ENCODE data around the gene MRPL20.
A peak's percentile ranks its signal among the peaks of the same experiment; 100 is the strongest.
"Not testable (repeated sequence)": the region's sequence is repeated elsewhere in the genome, so short reads cannot be mapped to it uniquely, and the experiment has no call there.

MRPL20 gene

GRCh38 chr1:1406821-1407635 is at the start of gene MRPL20:
Gene MRPL20 (minus strand): TSS chr1:1407293. CDS start chr1:1407217, 76 bp downstream.
- Histone ChIP-seq H3K36me3 (ENCODE audit: insufficient read depth, insufficient read length, low read length) (peaks cover 49% of the 10 kb centered on the region), H3K9me3 (ENCODE audit: insufficient read depth, low read length) (peaks cover 8% of the 10 kb centered on the region; the same call in 1 of the 2 replicates), H3K4me3 (ENCODE audit: insufficient read length, low read depth) (peak within 1 kb of the TSS; percentile 90), H3K27me3 (ENCODE audit: insufficient read depth, insufficient read length) (no peaks in the 10 kb centered on the region), H3K9ac (ENCODE audit: insufficient read length, low read depth) (peak within 1 kb of the TSS; percentile 97), H3K4me1 (ENCODE audit: insufficient read depth, insufficient read length) (peaks cover 5% of the 10 kb centered on the region)
- peak; percentile 63 for DNase-seq (ENCODE audit: low read depth, low spot score)
- TF ChIP-seq SUZ12 (IDR thresholded peaks at IDR 0.05; ENCODE audit: extremely low read depth, insufficient read depth, insufficient read length) (no peak), YY1 (IDR thresholded peaks at IDR 0.05; ENCODE audit: insufficient read depth, insufficient read length) (peak; percentile 88)

DNA sequence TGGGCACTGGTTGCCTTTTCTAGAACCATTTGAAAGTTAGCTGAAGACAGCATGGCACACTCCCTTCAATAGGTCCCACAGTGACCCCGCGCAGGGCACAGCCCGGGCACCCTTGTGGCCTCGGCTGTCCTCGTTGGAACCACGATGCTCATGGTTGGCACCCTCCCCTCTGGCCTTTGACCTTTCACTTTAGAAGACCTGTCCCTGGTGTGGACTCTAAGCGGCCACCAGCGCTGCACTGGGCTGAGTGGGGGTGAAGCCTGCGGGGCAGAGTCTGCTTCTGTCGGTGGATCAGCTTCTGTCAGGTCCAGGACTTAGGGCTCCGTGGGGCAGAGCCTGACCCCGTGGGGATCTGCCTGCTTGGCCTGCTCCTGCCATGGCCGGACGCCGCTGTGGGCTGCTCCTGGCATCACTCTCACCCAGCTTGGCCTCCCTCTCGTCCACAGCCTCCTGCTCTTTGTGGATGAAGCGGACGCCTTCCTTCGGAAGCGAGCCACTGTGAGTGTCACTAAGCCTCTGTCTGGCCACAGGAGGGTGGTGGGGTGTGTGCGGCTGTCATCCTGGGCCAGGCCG is 49.7 kb upstream of the MRPL20 start:
- not testable (repeated sequence) for H3K36me3 ChIP-seq (ENCODE audit: insufficient read depth, insufficient read length, low read length); H3K4me3 ChIP-seq (ENCODE audit: insufficient read length, low read depth); H3K9me3 ChIP-seq (ENCODE audit: insufficient read depth, low read length); H3K9ac ChIP-seq (ENCODE audit: insufficient read length, low read depth); H3K4me1 ChIP-seq (ENCODE audit: insufficient read depth, insufficient read length); H3K27me3 ChIP-seq (ENCODE audit: insufficient read depth, insufficient read length); DNase-seq (ENCODE audit: low read depth, low spot score)

- H3K4me1 ChIP-seq (ENCODE audit: insufficient read depth, insufficient read length); H3K27me3 ChIP-seq (ENCODE audit: insufficient read depth, insufficient read length); H3K9ac ChIP-seq (ENCODE audit: insufficient read length, low read depth); DNase-seq (ENCODE audit: low read depth, low spot score); H3K9me3 ChIP-seq (ENCODE audit: insufficient read depth, low read length); H3K4me3 ChIP-seq (ENCODE audit: insufficient read length, low read depth); H3K36me3 ChIP-seq (ENCODE audit: insufficient read depth, insufficient read length, low read length): not testable (repeated sequence)
These were observed 48.8 kb upstream of the MRPL20 start for GRCh38 chr1:1455934-1456333.

GRCh38 chr1:1455366-1455884 is 48.3 kb upstream of the MRPL20 start:
- Histone ChIP-seq H3K9ac (ENCODE audit: insufficient read length, low read depth) (no peak overlapping the region), H3K4me3 (ENCODE audit: insufficient read length, low read depth) (no peak overlapping the region), H3K27me3 (ENCODE audit: insufficient read depth, insufficient read length) (no peaks in the 10 kb centered on the region), H3K9me3 (ENCODE audit: insufficient read depth, low read length) (no peaks in the 10 kb centered on the region), H3K4me1 (ENCODE audit: insufficient read depth, insufficient read length) (no peaks in the 10 kb centered on the region), H3K36me3 (ENCODE audit: insufficient read depth, insufficient read length, low read length) (no peaks in the 10 kb centered on the region)
- no peak for TF ChIP-seq YY1 (IDR thresholded peaks at IDR 0.05; ENCODE audit: insufficient read depth, insufficient read length)
- TF ChIP-seq SUZ12 (IDR thresholded peaks at IDR 0.05; ENCODE audit: extremely low read depth, insufficient read depth, insufficient read length), result no peak
- TF ChIP-seq ZNF274 (IDR thresholded peaks at IDR 0.05; ENCODE audit: low read depth, low read length), result no peak
- no peak for DNase-seq (ENCODE audit: low read depth, low spot score)

GRCh38 chr1:1454286-1455056 is 47.4 kb upstream of the MRPL20 start:
- not testable (repeated sequence) for H3K9ac ChIP-seq (ENCODE audit: insufficient read length, low read depth); H3K4me3 ChIP-seq (ENCODE audit: insufficient read length, low read depth); H3K9me3 ChIP-seq (ENCODE audit: insufficient read depth, low read length); DNase-seq (ENCODE audit: low read depth, low spot score); H3K4me1 ChIP-seq (ENCODE audit: insufficient read depth, insufficient read length); H3K36me3 ChIP-seq (ENCODE audit: insufficient read depth, insufficient read length, low read length); H3K27me3 ChIP-seq (ENCODE audit: insufficient read depth, insufficient read length)

- no peak for TF ChIP-seq SUZ12 (IDR thresholded peaks at IDR 0.05; ENCODE audit: extremely low read depth, insufficient read depth, insufficient read length)
- TF ChIP-seq ZNF274 (IDR thresholded peaks at IDR 0.05; ENCODE audit: low read depth, low read length), result no peak
- no peak for TF ChIP-seq YY1 (IDR thresholded peaks at IDR 0.05; ENCODE audit: insufficient read depth, insufficient read length)
- Histone ChIP-seq H3K9me3 (ENCODE audit: insufficient read depth, low read length) (no peaks in the 10 kb centered on the region), H3K27me3 (ENCODE audit: insufficient read depth, insufficient read length) (no peaks in the 10 kb centered on the region), H3K4me3 (ENCODE audit: insufficient read length, low read depth) (no peak overlapping the region), H3K36me3 (ENCODE audit: insufficient read depth, insufficient read length, low read length) (no peaks in the 10 kb centered on the region), H3K9ac (ENCODE audit: insufficient read length, low read depth) (no peak overlapping the region), H3K4me1 (ENCODE audit: insufficient read depth, insufficient read length) (no peaks in the 10 kb centered on the region)
- no peak for DNase-seq (ENCODE audit: low read depth, low spot score)
These were observed 45.8 kb upstream of the MRPL20 start for GRCh38 chr1:1452882-1453281.

DNA sequence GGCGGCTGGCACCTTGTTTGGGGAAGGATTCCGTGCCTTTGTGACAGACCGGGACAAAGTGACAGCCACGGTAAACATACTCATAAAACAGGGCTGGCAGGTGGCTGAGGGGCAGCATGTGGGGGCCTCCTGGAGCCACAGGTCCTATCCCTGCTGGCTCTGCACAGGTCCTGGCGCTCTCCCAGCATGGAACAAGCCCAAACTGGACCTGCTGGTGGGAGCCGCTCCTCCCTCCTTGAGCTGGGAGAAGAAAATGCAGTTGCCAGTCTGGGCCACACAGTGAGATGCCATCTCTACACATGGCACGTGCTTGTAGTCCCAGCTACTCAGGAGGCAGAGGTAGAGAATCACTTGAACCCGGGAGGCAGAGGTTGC is 45.3 kb upstream of the MRPL20 start:
- not testable (repeated sequence) for H3K4me3 ChIP-seq (ENCODE audit: insufficient read length, low read depth); H3K4me1 ChIP-seq (ENCODE audit: insufficient read depth, insufficient read length); H3K27me3 ChIP-seq (ENCODE audit: insufficient read depth, insufficient read length); H3K36me3 ChIP-seq (ENCODE audit: insufficient read depth, insufficient read length, low read length); H3K9me3 ChIP-seq (ENCODE audit: insufficient read depth, low read length); DNase-seq (ENCODE audit: low read depth, low spot score); H3K9ac ChIP-seq (ENCODE audit: insufficient read length, low read depth)
